H1 (cell line): ENCODE measurements around the gene TXNDC5. TPM values are rescaled to one million over a fixed set of nuclear protein-coding genes. Genes with fewer than 3 reads are reported as not detected.
"Not testable (repeated sequence)": the region's sequence is repeated elsewhere in the genome, so short reads cannot be mapped to it uniquely, and the experiment has no call there.

Experiments
- CTCF ChIA-PET: fragments of 300-600 bp; sonication (Branson Sonifier 250); formaldehyde crosslinking; loops from one replicate; lab custom pipeline; 2021; ENCODE audit not compliant: partially characterized antibody; lab: Charles Lee
- POLR2A ChIA-PET: fragments of 300-600 bp; sonication (Branson Sonifier 250); formaldehyde crosslinking; loops from one replicate; lab custom pipeline; 2021; ENCODE audit warnings: inconsistent platforms; ENCODE audit not compliant: partially characterized antibody; lab: Charles Lee
- DNase-seq, 2 experiments: peaks; one replicate each; pipeline versions ENCODE4 v3.0.0 to v3.0.0-alpha.2; 2010 to 2022; ENCODE audit warnings: low spot score in 2 of 2, low read depth in 1 of 2, mixed read lengths in 1 of 2
- FAIRE-seq: peaks from 2 replicates; lab custom pipeline; 2011; peaks lifted over from hg19 to GRCh38; lab: Jason Lieb, UNC
- H2AFZ ChIP-seq: 2 replicates; pipeline ENCODE4 v1.8.1; 2012; ENCODE audit warnings: low read length, inconsistent platforms
- H2AK5ac ChIP-seq: 2 replicates; pipeline ENCODE4 v1.6.1; 2013; ENCODE audit warnings: low read depth, low read length
- H2BK120ac ChIP-seq: replicated peaks from 2 replicates; pipeline ENCODE3; 2013; ENCODE audit warnings: low read depth, low read length, inconsistent platforms
- H2BK12ac ChIP-seq: 2 replicates; pipeline ENCODE4 v1.6.1; 2013; ENCODE audit warnings: low read depth, low read length
- H2BK15ac ChIP-seq: 2 replicates; pipeline ENCODE4 v1.6.1; 2013; ENCODE audit warnings: low read length
- H2BK20ac ChIP-seq: 2 replicates; pipeline ENCODE4 v1.6.1; 2013; ENCODE audit warnings: low read length
- H2BK5ac ChIP-seq: 2 replicates; pipeline ENCODE4 v1.6.1; 2013; ENCODE audit warnings: low read depth, low read length
- H3K14ac ChIP-seq: 2 replicates; pipeline ENCODE4 v1.6.1; 2013; ENCODE audit warnings: inconsistent platforms; ENCODE audit not compliant: insufficient read length
- H3K18ac ChIP-seq: 2 replicates; pipeline ENCODE4 v1.6.1; 2013; ENCODE audit warnings: low read length; ENCODE audit errors: extremely low read depth
- H3K23ac ChIP-seq: 2 replicates; pipeline ENCODE4 v1.6.1; 2013; ENCODE audit warnings: inconsistent platforms; ENCODE audit not compliant: insufficient read length
- H3K23me2 ChIP-seq: 2 replicates; pipeline ENCODE4 v1.6.1; 2013; ENCODE audit warnings: low read depth, low read length
- H3K27ac ChIP-seq: 2 replicates; pipeline ENCODE4 v1.6.1; 2011; ENCODE audit warnings: low read depth, low read length, inconsistent platforms
- H3K27me3 ChIP-seq, 4 experiments: replicated peaks in 1 of 4; 1 replicate in 1 of 4; 2 replicates in 3 of 4; pipeline versions ENCODE4 v1.6.1 to v1.8.1; 2011 to 2013; ENCODE audit warnings: low read length in 3 of 4, mild to moderate bottlenecking in 3 of 4, inconsistent platforms in 2 of 4, mixed read lengths in 2 of 4, moderate library complexity in 1 of 4; ENCODE audit not compliant: control insufficient read depth in 3 of 4, insufficient read depth in 3 of 4; ENCODE audit errors: extremely low read depth in 1 of 4
- H3K36me3 ChIP-seq, 4 experiments: 2 replicates each; pipeline versions ENCODE4 v1.6.1 to v1.8.1; 2011 to 2013; ENCODE audit warnings: mild to moderate bottlenecking in 4 of 4, low read length in 3 of 4, moderate library complexity in 2 of 4, control low read depth in 1 of 4, inconsistent platforms in 1 of 4; ENCODE audit not compliant: insufficient read depth in 4 of 4, control insufficient read depth in 2 of 4
- H3K4ac ChIP-seq: replicated peaks from 2 replicates; pipeline ENCODE3; 2013; ENCODE audit warnings: low read length, low read depth, mixed read lengths, inconsistent platforms; ENCODE audit not compliant: insufficient read length
- H3K4me1 ChIP-seq, 4 experiments: replicated peaks in 1 of 4; 1 replicate in 1 of 4; 2 replicates in 3 of 4; pipeline versions ENCODE4 v1.6.1 to v1.8.1; 2011 to 2013; ENCODE audit warnings: low read length in 3 of 4, inconsistent platforms in 2 of 4, mixed read lengths in 1 of 4; ENCODE audit not compliant: insufficient read depth in 4 of 4, control insufficient read depth in 3 of 4
- H3K4me2 ChIP-seq, 2 experiments: 2 replicates each; pipeline versions ENCODE4 v1.6.1 to v1.8.1; 2011 to 2013; ENCODE audit warnings: low read depth in 2 of 2, low read length in 2 of 2, control low read depth in 1 of 2, inconsistent platforms in 1 of 2, mild to moderate bottlenecking in 1 of 2; ENCODE audit not compliant: insufficient read depth in 1 of 2
- H3K4me3 ChIP-seq, 4 experiments: fragments of 200-600, 300-600 bp in 1 of 4; sonication (generic), shearing (Covaris generic), sonication (Bioruptor Twin) in 1 of 4; 2 replicates each; pipeline versions ENCODE4 v1.5.1 to v1.8.1; 2011 to 2016; ENCODE audit warnings: low read length in 4 of 4, low read depth in 3 of 4, control low read depth in 2 of 4, inconsistent platforms in 2 of 4, mild to moderate bottlenecking in 2 of 4, mixed read lengths in 1 of 4, moderate library complexity in 1 of 4; ENCODE audit not compliant: insufficient read depth in 2 of 4; ENCODE audit errors: extremely low read depth in 1 of 4
- H3K56ac ChIP-seq: replicated peaks from 2 replicates; pipeline ENCODE3; 2013; ENCODE audit warnings: low read depth, mild to moderate bottlenecking, mixed read lengths, low read length, inconsistent platforms; ENCODE audit not compliant: insufficient read length
- H3K79me1 ChIP-seq: 2 replicates; pipeline ENCODE4 v1.6.1; 2013; ENCODE audit warnings: low read depth, low read length, control low read depth
- H3K79me2 ChIP-seq, 2 experiments: 2 replicates each; pipeline versions ENCODE4 v1.6.1 to v1.8.1; 2012 to 2013; ENCODE audit warnings: low read length in 2 of 2, mild to moderate bottlenecking in 2 of 2, inconsistent platforms in 1 of 2; ENCODE audit not compliant: insufficient read depth in 2 of 2, control insufficient read depth in 1 of 2
- H3K9ac ChIP-seq, 4 experiments: replicated peaks in 1 of 4; 1 replicate in 1 of 4; 2 replicates in 3 of 4; pipeline versions ENCODE4 v1.6.1 to v1.8.1; 2011 to 2013; ENCODE audit warnings: low read depth in 3 of 4, low read length in 3 of 4, control low read depth in 2 of 4, mild to moderate bottlenecking in 2 of 4, moderate library complexity in 2 of 4, inconsistent platforms in 1 of 4; ENCODE audit errors: extremely low read depth in 1 of 4
- H3K9me3 ChIP-seq, 2 experiments: 2 replicates each; pipeline versions ENCODE4 v1.6.1 to v1.8.1; 2012 to 2013; ENCODE audit warnings: mild to moderate bottlenecking in 2 of 2, moderate library complexity in 2 of 2, control low read depth in 1 of 2, inconsistent platforms in 1 of 2, low read depth in 1 of 2, low read length in 1 of 2, mixed read lengths in 1 of 2; ENCODE audit not compliant: insufficient read depth in 2 of 2
- H4K20me1 ChIP-seq, 2 experiments: replicated peaks in 1 of 2; 2 replicates each; pipeline versions ENCODE3 to v1.8.1; 2011 to 2013; ENCODE audit warnings: inconsistent platforms in 2 of 2, low read length in 2 of 2, mild to moderate bottlenecking in 1 of 2; ENCODE audit not compliant: insufficient read depth in 2 of 2, control insufficient read depth in 1 of 2
- H4K5ac ChIP-seq: 2 replicates; pipeline ENCODE4 v1.6.1; 2013; ENCODE audit warnings: low read length, low read depth, mixed read lengths, inconsistent platforms; ENCODE audit not compliant: insufficient read length
- H4K8ac ChIP-seq: 2 replicates; pipeline ENCODE4 v1.8.0; 2013; ENCODE audit warnings: mild to moderate bottlenecking, moderate library complexity, low read length, inconsistent platforms; ENCODE audit not compliant: insufficient read depth; ENCODE audit errors: extremely low read depth
- H4K91ac ChIP-seq: replicated peaks from 2 replicates; pipeline ENCODE3; 2013; ENCODE audit warnings: low read length, mixed read lengths, inconsistent platforms; ENCODE audit not compliant: insufficient read length
- WGBS, 2 experiments: shearing (Covaris generic) in 1 of 2; methylation state at CpG; one replicate each; pipeline versions ENCODE4 v1.1.6 to v1.1.7; 2013 to 2015; ENCODE audit warnings: low lambda C conversion rate in 2 of 2, mixed read lengths in 2 of 2, inconsistent platforms in 1 of 2, low coverage in 1 of 2, missing lambda C conversion rate in 1 of 2; ENCODE audit not compliant: insufficient replicate concordance in 2 of 2, insufficient coverage in 1 of 2, insufficient read length in 1 of 2; ENCODE audit errors: extremely low coverage in 1 of 2, missing lambda C conversion rate in 1 of 2; 5-methylcytosine and 5-hydroxymethylcytosine counted together
- polyA plus RNA-seq, 7 experiments: library from polyadenylated mRNA; depleted of rRNA in 3 of 7; stranded (reverse) in 5 of 7; unstranded in 2 of 7; fragments of >200 nt in 5 of 7; fragments of 200-250 nt in 2 of 7; gene quantifications; 1 replicate in 5 of 7; 2 replicates in 1 of 7; 4 replicates in 1 of 7; pipeline versions ENCODE4 v1.2.1 to v1.2.3, GENCODE V29; 2011 to 2013; ENCODE audit warnings: missing spikeins in 2 of 7, mixed read lengths in 2 of 7
- total RNA-seq: library from RNA; stranded (reverse); fragmentation: NEBNext Ultra II Directional; extraction: Animal tissue kit (Norgen Biotek cat#: 25700); gene quantifications from 2 replicates; pipeline ENCODE4 v1.2.1, GENCODE V29; 2021

Gene TXNDC5
- total and polyA plus RNA-seq, 2 of the 8 experiments (the other 6 are each of a cell fraction or from before 2014, with no cell fraction given), result 114 to 172 TPM

- H3K4me2 ChIP-seq, H3K79me2 ChIP-seq, H3K79me1 ChIP-seq, H3K4me3 ChIP-seq, H4K8ac ChIP-seq, H3K14ac ChIP-seq, H4K5ac ChIP-seq, FAIRE-seq, H3K23ac ChIP-seq, H2BK20ac ChIP-seq, H3K18ac ChIP-seq, H4K20me1 ChIP-seq, H3K27me3 ChIP-seq, H2BK12ac ChIP-seq, H4K91ac ChIP-seq, H3K27ac ChIP-seq, H2AK5ac ChIP-seq, H3K9me3 ChIP-seq, H3K23me2 ChIP-seq, H2BK15ac ChIP-seq, H3K56ac ChIP-seq, H2BK5ac ChIP-seq, H3K4me1 ChIP-seq, H2BK120ac ChIP-seq, H2AFZ ChIP-seq, POLR2A ChIA-PET, H3K4ac ChIP-seq, DNase-seq, H3K9ac ChIP-seq: not testable (repeated sequence)
- peaks cover 47 to 82% (median 79%) of the 10 kb centered on the region in 4 experiments for H3K36me3 ChIP-seq
- 92% methylated on average over 8 of the region's 8 CpGs; no CpG with 5 or more reads in 1 of the 2 experiments for WGBS, 2 experiments
- CTCF ChIA-PET, result interaction anchor here (0.9 to 1.6 kb wide), 2 partner anchors 94 to 98 kb away, joined by 3 read pairs; no protein-coding TSS in a partner anchor
Measured at GRCh38 chr6:7898193-7898586, 12.4 kb downstream of the TXNDC5 start.
